GM21360 (cell line): ENCODE measurements around the gene PSENEN.

Experiments used
- ATAC-seq: cut with Tn5 transposase; IDR thresholded peaks from one replicate; pipeline ENCODE4 v1.9.1; 2021; ENCODE audit warnings: mild to moderate bottlenecking, moderate library complexity; ENCODE audit not compliant: unreplicated experiment

PSENEN gene

GRCh38 chr19:35745328-35746086, at the start of gene PSENEN, which contains the start of gene U2AF1L4:
Gene PSENEN, plus strand, starts transcription at chr19:35745651. Its CDS starts 280 bp downstream, at chr19:35745931.
Gene U2AF1L4, minus strand, starts transcription at chr19:35745418. Its CDS starts 27 bp downstream, at chr19:35745391.
- peak; percentile 41 for ATAC-seq

DNA sequence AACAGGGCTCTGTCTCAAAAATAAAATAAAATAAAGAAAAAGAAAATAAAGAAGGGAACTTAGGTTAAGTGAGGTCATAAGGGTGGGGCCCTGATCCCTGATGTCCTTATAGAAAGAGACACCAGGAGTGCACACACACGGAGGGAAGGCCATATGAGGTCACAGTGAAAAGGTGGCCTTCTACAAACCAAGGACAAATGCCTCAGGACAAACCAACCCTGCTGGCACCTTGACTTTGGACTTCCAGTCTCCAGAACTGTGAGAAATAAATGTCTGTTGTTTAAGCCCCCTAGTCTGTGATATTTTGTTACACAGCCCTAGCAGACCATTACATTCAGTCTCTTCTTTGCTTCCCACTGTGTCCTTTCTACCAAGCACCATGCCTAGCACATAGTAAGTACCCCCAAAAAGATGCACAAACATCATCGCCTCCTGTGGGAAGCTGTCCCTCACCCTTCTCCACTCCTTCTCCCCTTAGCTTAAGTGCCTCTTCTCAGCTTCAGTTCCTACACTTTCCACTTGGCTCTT, 49.5 kb upstream of the PSENEN start:
- no peak for ATAC-seq

DNA sequence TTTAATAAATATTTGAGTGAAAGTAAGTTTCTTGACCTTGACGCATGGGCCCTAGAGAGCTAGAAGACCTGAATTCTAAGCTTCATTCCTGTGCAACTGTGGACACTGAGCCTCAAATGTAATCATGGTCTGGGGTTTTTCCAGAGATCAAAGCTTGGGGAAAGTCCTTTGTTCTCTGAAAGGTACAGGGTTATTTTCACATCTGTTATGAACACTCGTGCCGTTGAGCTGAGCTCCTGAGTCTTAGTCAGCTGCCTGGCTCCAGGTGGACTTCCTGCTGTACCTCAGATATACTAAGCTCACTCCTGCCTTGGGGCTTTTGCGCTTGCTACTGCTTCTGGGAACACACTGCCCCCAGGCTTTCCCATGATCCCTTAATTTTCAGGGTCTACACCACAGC, 48.6 kb upstream of the PSENEN start:
- no peak for ATAC-seq

GRCh38 chr19:35702223-35703012, 43.0 kb upstream of the PSENEN start:
- peak; percentile 88 for ATAC-seq

DNA sequence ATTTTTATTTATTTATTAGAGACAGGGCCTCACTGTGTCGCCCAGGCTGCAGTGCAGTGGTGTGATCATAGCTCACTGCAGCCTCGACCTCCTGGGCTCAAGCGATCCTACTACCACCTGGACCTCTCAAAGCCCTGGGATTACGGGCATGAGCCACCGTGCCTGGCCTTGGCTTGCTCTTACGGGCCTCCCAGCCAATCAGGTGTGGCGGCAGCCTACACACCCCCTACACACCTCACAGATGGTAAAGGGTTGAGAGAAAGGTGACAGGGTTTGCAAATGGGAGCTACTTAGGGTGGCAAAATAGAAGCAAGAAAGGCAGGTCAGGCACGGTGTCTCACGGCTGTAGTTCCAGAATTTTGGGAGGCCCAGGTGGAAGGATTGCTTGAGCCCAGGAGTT, 42.1 kb upstream of the PSENEN start:
- no peak for ATAC-seq

GRCh38 chr19:35704218-35704617, 41.2 kb upstream of the PSENEN start, which contains the start of gene ZBTB32:
Gene ZBTB32, plus strand, starts transcription at chr19:35704558. Its CDS starts 10,069 bp downstream, at chr19:35714627.
- no peak for ATAC-seq

- no peak for ATAC-seq
Measured at GRCh38 chr19:35708391-35708790, 37.1 kb upstream of the PSENEN start.

DNA sequence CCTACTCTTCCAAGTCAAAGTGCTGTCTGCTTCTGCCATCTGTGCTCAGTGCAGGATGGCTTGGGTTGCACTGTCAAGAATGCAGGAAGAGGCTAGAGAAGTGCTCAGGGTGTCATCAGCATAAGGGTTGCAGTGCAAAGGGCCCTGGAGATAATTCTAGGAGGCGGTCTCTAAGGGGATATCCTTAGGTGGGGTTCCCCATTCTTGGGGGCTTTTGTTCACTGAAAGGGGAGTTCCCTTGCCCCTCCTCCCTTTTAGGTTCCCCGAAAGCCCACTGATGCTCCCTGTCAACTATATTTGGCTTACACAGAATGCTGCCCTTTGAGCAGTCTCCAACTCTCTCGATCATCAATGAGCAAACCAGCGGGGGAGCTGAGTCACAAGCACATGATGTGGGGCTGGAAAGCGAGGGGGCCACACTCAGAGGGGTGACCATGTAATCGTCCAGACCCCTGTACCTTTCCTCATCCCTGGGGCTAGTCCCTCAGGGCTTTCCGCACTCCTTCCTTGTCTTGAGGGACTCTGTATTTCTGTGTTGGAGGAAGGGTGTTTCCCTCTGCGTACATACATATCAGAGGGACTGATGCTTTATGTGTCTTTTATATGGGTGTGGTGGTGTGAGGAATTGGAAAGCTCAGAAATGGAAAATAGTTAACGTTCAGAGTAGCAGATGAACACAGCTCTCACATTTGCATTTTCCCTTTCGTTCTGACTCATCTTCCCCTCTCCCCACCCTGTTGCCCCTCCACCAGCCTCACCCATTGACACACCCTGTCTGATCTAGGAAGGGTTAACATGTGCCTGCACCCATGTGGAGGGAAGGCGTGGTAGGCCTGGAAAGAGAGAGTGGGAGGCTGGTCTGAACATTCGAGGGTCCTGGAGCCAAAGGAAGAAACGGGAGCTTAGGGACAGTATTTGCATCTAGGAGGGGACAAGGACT, 34.4 kb upstream of the PSENEN start:
- ATAC-seq = peak; percentile 29

- no peak for ATAC-seq
Measured at GRCh38 chr19:35712567-35713505, 32.6 kb upstream of the PSENEN start.

- ATAC-seq = no peak
Measured at GRCh38 chr19:35713506-35713850, 32.0 kb upstream of the PSENEN start.

GRCh38 chr19:35713904-35714495, 31.5 kb upstream of the PSENEN start:
- ATAC-seq = no peak

- no peak for ATAC-seq
Measured at GRCh38 chr19:35714601-35715354, 30.7 kb upstream of the PSENEN start.

GRCh38 chr19:35715355-35715809, 30.1 kb upstream of the PSENEN start:
- ATAC-seq = no peak

- peak; percentile 4 for ATAC-seq
Measured at GRCh38 chr19:35715981-35716800, 29.3 kb upstream of the PSENEN start.

GRCh38 chr19:35716801-35717664, 28.4 kb upstream of the PSENEN start:
- ATAC-seq = peak; percentile 43

DNA sequence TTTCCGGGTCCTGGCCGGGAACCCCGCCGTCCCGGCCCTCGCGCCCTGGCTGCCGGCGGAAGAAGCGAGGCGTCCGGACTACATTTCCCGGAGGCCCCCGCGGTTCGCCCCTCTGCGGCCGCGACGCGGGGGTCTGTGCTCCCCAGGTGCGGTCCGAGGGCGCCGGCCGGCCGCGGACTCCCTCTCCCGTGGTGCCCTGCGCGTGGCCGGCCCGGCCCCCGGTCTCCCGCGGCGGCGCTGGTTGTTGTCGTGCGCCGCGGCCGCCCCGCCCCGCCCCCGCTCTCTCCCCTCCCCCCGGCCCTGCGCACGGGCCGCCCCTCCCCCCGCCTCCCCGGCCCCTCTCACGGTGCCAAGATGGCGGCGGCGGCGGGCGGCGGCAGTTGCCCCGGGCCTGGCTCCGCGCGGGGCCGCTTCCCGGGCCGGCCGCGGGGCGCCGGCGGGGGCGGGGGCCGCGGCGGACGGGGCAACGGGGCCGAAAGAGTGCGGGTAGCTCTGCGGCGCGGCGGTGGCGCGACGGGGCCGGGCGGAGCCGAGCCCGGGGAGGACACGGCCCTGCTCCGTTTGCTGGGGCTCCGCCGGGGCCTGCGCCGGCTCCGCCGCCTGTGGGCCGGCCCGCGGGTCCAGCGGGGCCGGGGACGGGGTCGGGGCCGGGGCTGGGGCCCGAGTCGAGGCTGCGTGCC, 27.6 kb upstream of the PSENEN start, which contains the start of gene KMT2B:
KMT2B (plus strand) TSS at position 339 of the 680 bp plus-strand sequence; CDS start at position 355, 16 bp downstream.
- ATAC-seq = peak; percentile 44
